Iris pigment epithelial cell (primary cell): ENCODE data around the gene ANKRD66.
"Not testable (repeated sequence)": the region's sequence is repeated elsewhere in the genome, so short reads cannot be mapped to it uniquely, and the experiment has no call there.

ENCODE experiments used
- DNase-seq: peaks from one replicate; pipeline ENCODE4 v3.0.0-alpha.2; 2011; ENCODE audit warnings: low read depth

ANKRD66 gene

DNA sequence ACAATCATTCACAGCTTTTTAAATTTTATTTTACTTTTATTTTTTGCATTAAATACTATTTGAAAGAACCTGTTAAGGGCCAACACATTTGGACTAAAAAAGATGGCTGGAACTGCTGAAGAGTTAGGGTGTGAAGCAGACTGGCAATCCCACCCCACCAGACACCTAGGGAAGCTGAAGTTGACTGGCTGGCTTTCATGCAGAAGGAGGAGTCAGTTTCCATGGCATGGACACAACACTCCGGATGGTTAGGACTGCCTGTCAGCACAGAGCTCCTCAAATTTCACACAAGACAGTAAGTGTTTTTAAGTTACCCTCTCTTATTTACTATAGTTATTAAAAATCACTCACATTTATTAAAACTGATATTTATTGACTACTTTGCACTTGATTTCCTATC lies at the start of gene ANKRD66:
TSS of gene ANKRD66 (plus strand) at position 238 of the 400 bp plus-strand sequence. CDS start 5,016 bp downstream, outside the sequence.
- DNase-seq, result no peak

- no peak for DNase-seq
Measured at GRCh38 chr6:46699970-46700369, 46.8 kb upstream of the ANKRD66 start.

- DNase-seq, result peak; percentile 11
Measured at GRCh38 chr6:46704562-46704961, 42.2 kb upstream of the ANKRD66 start.

DNA sequence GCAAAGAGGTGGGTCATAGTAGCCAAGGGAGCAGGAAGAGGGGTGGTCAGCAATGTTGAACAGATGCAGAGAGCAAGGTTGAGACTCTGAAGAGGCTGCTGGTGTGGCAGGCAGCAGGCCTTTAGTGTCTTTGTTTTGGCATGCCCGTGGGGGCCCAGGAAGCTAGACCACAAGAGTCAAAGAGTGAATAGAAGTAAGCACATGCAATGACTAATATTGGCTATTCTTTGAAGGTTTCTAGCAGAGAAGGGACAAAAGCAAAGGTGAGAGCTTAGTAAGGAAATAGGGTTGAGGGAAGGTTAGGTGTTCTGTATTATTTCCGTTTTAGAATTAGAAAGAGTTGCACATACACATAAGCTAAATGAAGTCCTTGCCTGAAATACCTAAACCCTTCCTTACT lies 40.3 kb upstream of the ANKRD66 start:
- DNase-seq, result no peak

GRCh38 chr6:46711491-46711890 lies 35.2 kb upstream of the ANKRD66 start:
- no peak for DNase-seq

GRCh38 chr6:46715141-46715540 lies 31.6 kb upstream of the ANKRD66 start:
- no peak for DNase-seq

DNA sequence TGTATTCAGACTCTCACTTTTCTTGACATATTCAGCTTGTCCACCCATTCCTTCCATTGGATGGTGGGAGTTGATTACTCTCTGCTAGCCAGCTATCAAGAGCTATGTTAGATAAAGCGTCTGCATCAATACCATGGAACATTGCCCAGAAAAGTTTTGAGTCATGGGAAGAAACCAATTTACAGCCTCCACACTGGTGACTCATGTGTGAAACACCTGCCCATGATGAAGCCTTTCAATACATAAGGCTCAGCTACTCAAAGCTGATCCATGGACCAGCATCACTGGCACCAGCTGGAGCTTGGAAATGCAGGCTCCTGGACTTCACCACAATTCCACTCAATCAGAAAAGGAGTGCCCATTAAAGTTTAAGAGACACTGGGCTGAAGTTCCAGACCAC lies 27.6 kb upstream of the ANKRD66 start:
- DNase-seq, result peak; percentile 72

DNA sequence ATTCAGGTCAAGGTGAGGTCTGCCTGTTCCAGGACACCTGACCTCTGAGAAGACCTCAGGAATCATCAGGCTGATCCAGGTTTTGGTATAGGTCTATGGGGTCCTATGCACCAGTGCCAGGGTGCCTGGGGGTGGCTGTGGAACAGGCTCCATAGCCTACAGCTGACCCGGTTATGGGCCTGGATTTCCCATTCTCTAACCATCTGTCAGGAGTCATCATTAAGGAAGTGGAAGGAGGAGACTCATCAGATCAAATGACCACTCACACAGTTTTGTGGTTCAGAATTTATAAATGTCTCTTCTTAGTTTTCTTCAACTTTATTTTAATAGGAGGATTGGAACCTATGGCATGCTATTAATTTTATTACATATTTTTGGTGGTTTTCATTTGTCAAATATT lies 26.3 kb upstream of the ANKRD66 start:
- DNase-seq, result no peak

DNA sequence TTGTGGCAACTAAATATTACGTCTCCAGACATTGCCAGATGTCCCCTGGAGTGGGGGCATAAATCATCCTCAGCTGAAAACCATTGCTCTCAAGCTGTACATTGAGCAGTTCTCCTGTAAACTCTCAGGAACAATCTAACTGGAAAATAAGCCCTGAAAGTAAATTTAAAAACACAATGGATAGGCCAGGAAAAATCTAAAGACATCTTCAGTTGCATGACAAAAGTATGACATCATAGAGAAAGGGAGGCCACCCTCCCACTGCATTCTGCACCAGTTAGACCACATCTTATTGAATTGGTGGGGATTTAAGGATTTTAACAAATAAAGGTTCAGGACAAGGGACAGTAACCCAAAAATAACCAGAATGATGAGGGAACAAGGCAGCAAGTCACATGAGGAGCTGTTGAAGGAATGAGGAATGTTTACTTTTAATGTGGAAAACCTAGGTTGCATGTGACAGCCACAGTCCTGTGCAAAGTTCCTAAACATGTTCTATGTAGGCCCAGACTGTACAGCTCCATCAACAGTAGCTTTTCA lies 16.9 kb upstream of the ANKRD66 start:
- no peak for DNase-seq

- no peak for DNase-seq
Measured at GRCh38 chr6:46730921-46731461, 15.7 kb upstream of the ANKRD66 start.

GRCh38 chr6:46733341-46733801 lies 13.4 kb upstream of the ANKRD66 start:
- no peak for DNase-seq

DNA sequence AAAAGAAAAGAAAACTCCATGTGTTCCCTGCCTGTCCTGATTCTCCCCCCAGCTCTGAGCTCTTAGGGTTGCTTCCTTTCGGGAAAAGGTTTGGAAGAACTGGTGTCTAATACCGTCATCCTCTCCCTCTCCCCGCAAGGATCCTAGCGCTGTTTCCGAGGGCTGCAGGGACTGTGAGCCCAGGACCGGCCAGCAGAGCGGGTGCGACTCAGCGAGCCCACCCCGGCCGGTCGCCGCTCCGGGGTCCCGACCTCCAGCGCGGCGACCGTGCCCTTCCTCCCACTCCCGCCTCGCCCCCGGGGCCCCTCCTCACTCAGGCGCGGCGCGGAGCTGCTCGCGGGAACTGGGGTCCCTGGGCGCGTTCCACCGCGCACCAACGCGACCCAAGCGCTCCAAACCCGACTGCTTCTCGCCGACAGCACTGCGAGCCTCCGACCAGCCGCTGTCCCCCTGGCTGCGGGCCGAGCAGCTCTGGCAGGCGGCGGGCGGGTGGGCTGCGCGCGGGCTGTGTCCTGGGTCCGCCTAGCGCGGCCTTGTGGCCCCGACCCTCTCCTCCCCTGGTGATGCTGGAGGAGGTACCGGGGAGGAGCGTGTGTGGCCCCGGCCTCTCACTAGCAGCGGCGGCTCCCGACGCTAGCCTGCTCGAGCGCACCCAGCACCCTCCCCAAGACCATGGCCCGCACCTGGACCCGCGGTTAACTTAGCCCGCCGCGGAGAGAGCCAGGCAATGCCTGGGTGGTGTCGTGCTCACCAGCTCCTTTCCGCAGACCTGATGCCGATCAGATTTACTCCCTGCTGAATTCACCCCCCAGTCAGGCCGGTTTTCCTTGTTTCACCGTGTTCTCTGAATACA lies 11.6 kb upstream of the ANKRD66 start, which contains the start of gene PLA2G7:
TSS of gene PLA2G7 (minus strand) at position 509 of the 853 bp plus-strand sequence. CDS start 12,484 bp downstream, outside the sequence.
- no peak for DNase-seq

DNA sequence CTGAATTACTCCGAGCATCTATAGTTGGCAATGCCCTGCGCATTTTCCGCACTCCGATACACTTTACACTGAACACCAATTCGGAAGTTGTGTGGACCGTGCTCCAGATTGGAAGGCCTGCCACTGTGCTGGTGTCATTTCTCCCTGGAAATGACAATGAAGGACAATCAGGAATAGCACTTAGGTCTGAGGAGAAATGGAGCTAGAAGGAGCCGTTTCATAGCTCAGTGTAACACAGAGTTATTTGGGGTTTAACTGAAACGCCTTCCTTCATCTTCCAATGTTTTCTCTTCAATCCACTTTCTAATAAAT lies 11.1 kb upstream of the ANKRD66 start:
- no peak for DNase-seq

GRCh38 chr6:46736906-46737305 lies 9.8 kb upstream of the ANKRD66 start:
- DNase-seq, result no peak

DNA sequence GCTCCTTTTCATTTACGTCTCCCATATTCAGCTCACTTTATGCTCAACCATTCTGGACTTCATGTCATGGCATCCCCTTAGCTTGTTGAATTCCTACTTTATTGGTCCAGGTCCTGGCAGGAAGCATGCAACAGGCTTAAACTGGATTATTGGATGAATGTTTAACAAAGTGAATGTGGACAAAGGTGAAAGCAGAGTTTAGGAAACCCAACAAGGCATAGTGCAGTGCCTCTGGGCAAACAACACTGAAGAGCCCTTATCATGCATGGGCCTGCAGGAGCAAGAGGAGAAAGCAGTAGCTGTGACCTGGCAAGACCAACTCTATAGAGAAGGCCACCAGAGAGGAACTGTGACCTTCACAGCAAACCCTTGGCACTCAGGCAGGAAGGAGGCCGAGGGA lies 5.3 kb upstream of the ANKRD66 start:
- DNase-seq, result no peak

GRCh38 chr6:46741910-46742309 lies 4.8 kb upstream of the ANKRD66 start:
- no peak for DNase-seq

DNA sequence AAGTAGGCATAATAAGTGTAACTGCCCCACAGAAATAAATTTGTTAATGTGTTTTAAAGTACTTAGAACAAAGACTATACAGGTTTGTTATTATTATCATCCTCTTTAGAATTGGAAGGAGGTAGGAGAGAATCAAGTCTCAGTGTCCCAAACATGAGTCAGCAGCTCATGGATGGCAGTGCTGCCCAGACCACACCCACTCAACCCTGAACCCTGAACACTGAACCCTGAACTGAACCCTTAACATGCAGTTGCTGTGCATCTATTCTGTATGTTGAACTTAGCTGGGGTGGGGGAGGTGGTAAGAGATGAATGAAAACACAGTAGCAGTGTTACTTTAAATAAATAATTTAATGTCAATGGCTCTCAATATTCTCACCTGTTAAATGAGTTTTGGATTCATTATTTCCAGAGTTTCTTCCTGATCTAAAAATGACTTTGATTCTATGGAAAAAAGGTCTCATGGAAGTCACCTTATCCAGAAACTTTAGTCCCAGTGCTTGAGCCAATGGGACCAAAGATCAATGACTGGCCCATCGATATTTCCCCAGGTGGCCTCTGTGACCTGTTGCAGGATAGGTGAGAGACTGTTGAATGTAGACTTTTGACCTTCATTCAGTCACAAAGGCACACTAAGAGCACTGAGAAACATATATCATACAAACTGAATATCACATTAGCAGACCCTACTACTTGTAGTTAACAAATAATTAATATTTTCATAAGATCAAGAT lies 3.1 kb upstream of the ANKRD66 start:
- no peak for DNase-seq

GRCh38 chr6:46744159-46744725 lies 2.5 kb upstream of the ANKRD66 start:
- DNase-seq, result not testable (repeated sequence)

GRCh38 chr6:46745973-46746372 lies 760 bp upstream of the ANKRD66 start:
- no peak for DNase-seq

GRCh38 chr6:46748940-46749503 lies 2.3 kb downstream of the ANKRD66 start:
- no peak for DNase-seq

DNA sequence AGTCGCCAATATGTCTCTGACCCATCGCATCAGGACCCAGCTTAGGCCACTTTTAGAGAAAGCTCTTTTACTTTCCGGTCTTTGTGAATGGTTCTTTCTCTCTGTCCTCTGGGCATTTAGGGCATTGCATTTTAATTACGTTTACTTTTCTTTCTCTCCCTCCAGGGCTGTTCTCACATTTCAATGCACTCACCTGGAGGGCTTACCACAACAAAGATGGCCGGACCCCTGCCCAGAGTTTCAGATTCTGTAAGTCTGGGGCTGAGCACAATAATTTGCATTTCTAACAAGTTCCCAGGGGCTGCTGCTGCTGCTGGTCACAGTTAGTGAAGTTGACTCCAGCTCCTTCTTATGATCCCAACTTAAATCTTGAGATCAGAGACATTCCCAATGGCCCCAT lies 3.0 kb downstream of the ANKRD66 start:
- DNase-seq, result no peak

DNA sequence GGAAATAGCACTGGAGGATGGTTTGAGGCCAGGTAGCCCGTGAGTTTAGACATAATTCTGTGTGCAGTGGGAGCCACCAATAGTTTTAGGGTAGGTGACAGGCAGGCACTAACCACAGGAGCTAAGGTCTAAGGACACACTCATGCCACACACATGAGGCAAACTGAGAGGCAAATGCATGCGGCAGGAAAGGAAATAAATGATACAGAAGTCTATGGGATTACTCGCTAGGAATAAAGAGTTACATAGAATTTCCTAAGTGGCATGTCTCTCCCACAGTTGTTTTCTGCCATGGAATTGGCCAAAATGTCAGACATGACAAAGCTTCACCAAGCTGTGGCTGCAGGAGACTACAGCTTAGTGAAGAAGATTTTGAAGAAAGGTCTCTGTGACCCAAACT lies 4.9 kb downstream of the ANKRD66 start:
- DNase-seq, result no peak
